Liver (tissue), 9 donors: ENCODE measurements around the gene FAAH. TPM values are rescaled to one million over a fixed set of nuclear protein-coding genes. Genes with fewer than 3 reads are reported as not detected.

Experiments
- DNase-seq: peaks from one replicate; pipeline ENCODE4 v3.0.0-alpha.2; 2017; ENCODE audit warnings: low spot score
- H3K27ac ChIP-seq, 2 donors: one replicate each; pipeline ENCODE4 v1.7.0; 2013; ENCODE audit warnings: inconsistent platforms in 2 of 2, low read length in 2 of 2, control low read depth in 1 of 2, low read depth in 1 of 2, mild to moderate bottlenecking in 1 of 2
- H3K27me3 ChIP-seq, 4 donors: one replicate each; pipeline versions ENCODE4 v1.6.1 to v1.7.0; 2013; ENCODE audit warnings: low read length in 3 of 4, inconsistent platforms in 1 of 4, mild to moderate bottlenecking in 1 of 4, moderate library complexity in 1 of 4; ENCODE audit not compliant: control insufficient read depth in 4 of 4, insufficient read depth in 4 of 4
- H3K36me3 ChIP-seq, 4 donors: one replicate each; pipeline versions ENCODE4 v1.6.1 to v1.7.0; 2013; ENCODE audit warnings: low read length in 3 of 4, mild to moderate bottlenecking in 3 of 4, low read depth in 1 of 4, moderate library complexity in 1 of 4; ENCODE audit not compliant: control insufficient read depth in 4 of 4, insufficient read depth in 3 of 4
- H3K4me1 ChIP-seq, 4 donors: one replicate each; pipeline versions ENCODE4 v1.6.1 to v1.7.0; 2013; ENCODE audit warnings: low read length in 3 of 4, mild to moderate bottlenecking in 3 of 4, moderate library complexity in 1 of 4; ENCODE audit not compliant: control insufficient read depth in 4 of 4, insufficient read depth in 4 of 4
- H3K4me3 ChIP-seq, 3 donors: one replicate each; pipeline versions ENCODE4 v1.6.1 to v1.7.0; 2013; ENCODE audit warnings: low read length in 3 of 3, control low read depth in 1 of 3, low read depth in 1 of 3, mild to moderate bottlenecking in 1 of 3
- H3K9ac ChIP-seq, 2 donors: one replicate each; pipeline ENCODE4 v1.7.0; 2013; ENCODE audit warnings: low read length in 2 of 2, mild to moderate bottlenecking in 2 of 2, moderate library complexity in 2 of 2, control low read depth in 1 of 2, low read depth in 1 of 2
- H3K9me3 ChIP-seq, 4 donors: one replicate each; pipeline versions ENCODE4 v1.6.1 to v1.7.0; 2013; ENCODE audit warnings: low read length in 3 of 4; ENCODE audit not compliant: control insufficient read depth in 4 of 4
- CTCF ChIP-seq: fragments of 150-350 bp; IDR thresholded peaks from 2 replicates; pipeline ENCODE4 v1.5.1; 2017; ENCODE audit warnings: improper control_type of control experiment, low read depth, low read length; ENCODE audit not compliant: missing input control
- FOXA1 ChIP-seq: IDR thresholded peaks from 2 replicates; pipeline ENCODE4 v1.6.1; 2016; ENCODE audit warnings: antibody characterized with exemption
- FOXA2 ChIP-seq: IDR thresholded peaks from 2 replicates; pipeline ENCODE4 v1.6.1; 2016; ENCODE audit warnings: antibody characterized with exemption
- GABPA ChIP-seq, 2 donors: IDR thresholded peaks in 1 of 2; conservative IDR thresholded peaks in 1 of 2; 2 replicates each; pipeline ENCODE4 v1.6.1; 2016; ENCODE audit warnings: antibody characterized with exemption in 2 of 2, mild to moderate bottlenecking in 1 of 2, moderate library complexity in 1 of 2
- HNF4G ChIP-seq: IDR thresholded peaks from 2 replicates; pipeline ENCODE4 v1.6.1; 2016; ENCODE audit warnings: antibody characterized with exemption
- NR2F2 ChIP-seq: IDR thresholded peaks from 2 replicates; pipeline ENCODE4 v1.6.1; 2016; ENCODE audit warnings: antibody characterized with exemption
- RAD21 ChIP-seq, 2 donors: IDR thresholded peaks; 2 replicates each; pipeline ENCODE4 v1.6.1; 2016; ENCODE audit warnings: antibody characterized with exemption in 2 of 2, mild to moderate bottlenecking in 2 of 2
- REST ChIP-seq: IDR thresholded peaks from 2 replicates; pipeline ENCODE4 v1.6.1; 2016; ENCODE audit warnings: antibody characterized with exemption, mild to moderate bottlenecking
- RXRA ChIP-seq, 2 donors: IDR thresholded peaks; 2 replicates each; pipeline ENCODE4 v1.6.1; 2017 to 2018; ENCODE audit warnings: antibody characterized with exemption in 2 of 2, mild to moderate bottlenecking in 1 of 2
- SP1 ChIP-seq: IDR thresholded peaks from 2 replicates; pipeline ENCODE4 v1.6.1; 2018; ENCODE audit warnings: antibody characterized with exemption, mild to moderate bottlenecking
- TAF1 ChIP-seq: conservative IDR thresholded peaks from 2 replicates; pipeline ENCODE4 v1.6.1; 2016; ENCODE audit warnings: antibody characterized with exemption, mild to moderate bottlenecking
- YY1 ChIP-seq: IDR thresholded peaks from 2 replicates; pipeline ENCODE4 v1.6.1; 2016; ENCODE audit warnings: antibody characterized with exemption, mild to moderate bottlenecking
- WGBS: extraction: QIAGEN DNeasy Blood & Tissue Kit; methylation state at CpG from one replicate; pipeline ENCODE4 v1.1.7; 2013; 5-methylcytosine and 5-hydroxymethylcytosine counted together
- polyA plus RNA-seq, 2 donors: library from polyadenylated mRNA; stranded (reverse) in 1 of 2; unstranded in 1 of 2; fragments of 200-250 nt in 1 of 2; fragments of >200 nt in 1 of 2; fragmentation: Nextera tagmentation in 1 of 2; extraction: Ambion mirVana in 1 of 2; gene quantifications; one replicate each; pipeline versions ENCODE4 v1.2.1 to v1.2.3, GENCODE V29; 2013 to 2015
- total RNA-seq, 2 donors: library from RNA; depleted of rRNA; stranded (reverse); fragments of >200 nt; gene quantifications; one replicate each; pipeline ENCODE4 v1.2.3, GENCODE V29; 2014
- TF ChIP-seq, protein P1 (sequence below): IDR thresholded peaks from 2 replicates; pipeline ENCODE4 v1.6.1; 2016; ENCODE audit warnings: antibody characterized with exemption
- TF ChIP-seq, protein P2 (sequence below): IDR thresholded peaks from 2 replicates; pipeline ENCODE4 v1.6.1; 2016; ENCODE audit warnings: antibody characterized with exemption
- TF ChIP-seq, protein P3 (sequence below): IDR thresholded peaks from 2 replicates; pipeline ENCODE4 v1.6.1; 2016; ENCODE audit warnings: antibody characterized with exemption
- donor health status: healthy.
- donor health status: healthy.
- donor health status: healthy.
- donor health status: healthy.
- donor health status: healthy.

The FAAH gene
- total and polyA plus RNA-seq, 4 donors: 4.3 to 41.5 (median 22.1) TPM

DNA sequence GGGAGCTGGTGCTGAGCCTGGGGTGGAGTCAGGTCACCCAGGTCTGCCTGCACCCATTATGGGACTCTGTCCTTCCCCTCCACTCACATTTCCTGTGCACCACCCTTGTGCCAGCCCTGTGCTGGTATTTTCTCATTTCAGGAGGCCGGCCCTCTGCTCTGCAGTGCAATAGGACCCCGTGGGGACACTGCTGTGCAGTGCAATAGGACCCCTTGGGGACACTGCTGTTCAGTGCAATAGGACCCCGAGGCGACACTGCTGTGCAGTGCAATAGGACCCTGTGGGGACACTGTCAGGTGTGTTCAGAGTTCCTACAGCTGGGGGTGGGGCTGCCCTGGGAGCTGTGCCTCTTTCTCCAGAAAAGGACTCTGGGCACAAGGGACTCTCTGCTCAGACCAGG lies 59.3 kb downstream of the FAAH start:
- Histone ChIP-seq H3K36me3 (no peaks in the 10 kb centered on the region), H3K9me3 (no peaks in the 10 kb centered on the region), H3K27me3 (peaks cover 0 to 2% (median 1%) of the 10 kb centered on the region in 4 donors), H3K4me1 (no peaks in the 10 kb centered on the region), H3K9ac (no peak overlapping the region), H3K4me3 (no peak overlapping the region), H3K27ac (no peak overlapping the region)
- TF ChIP-seq CTCF (no peak), HNF4G (no peak)
- TF ChIP-seq, protein P1, sequence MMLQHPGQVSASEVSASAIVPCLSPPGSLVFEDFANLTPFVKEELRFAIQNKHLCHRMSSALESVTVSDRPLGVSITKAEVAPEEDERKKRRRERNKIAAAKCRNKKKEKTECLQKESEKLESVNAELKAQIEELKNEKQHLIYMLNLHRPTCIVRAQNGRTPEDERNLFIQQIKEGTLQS: no peak
- no peak for DNase-seq
- 78% methylated on average over 4 of the region's 4 CpGs for WGBS

DNA sequence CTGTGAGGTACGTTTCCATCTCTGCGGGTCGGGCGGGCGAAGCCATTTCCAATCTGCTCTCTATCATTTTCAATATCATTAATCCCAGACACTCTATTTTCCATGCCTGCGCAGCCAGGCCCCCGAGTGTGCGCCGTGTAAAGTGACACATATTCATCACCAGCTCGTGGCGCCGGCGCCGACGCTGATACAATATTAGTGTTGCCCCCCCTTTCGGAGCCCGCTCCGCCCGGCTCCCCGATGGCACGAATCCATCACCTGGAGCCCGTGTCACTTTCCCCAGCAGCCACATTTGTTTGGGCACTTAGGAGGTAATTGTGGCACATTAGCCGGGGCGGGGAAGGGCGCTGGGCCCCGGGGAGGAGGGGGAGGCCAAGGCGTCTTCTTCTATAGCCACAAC lies 61.8 kb downstream of the FAAH start:
- no peak overlapping the region for H3K9ac ChIP-seq
- no peak for DNase-seq
- no peaks in the 10 kb centered on the region for H3K4me1 ChIP-seq
- no peaks in the 10 kb centered on the region for H3K36me3 ChIP-seq
- no peaks in the 10 kb centered on the region for H3K9me3 ChIP-seq
- TF ChIP-seq FOXA1 (no peak), NR2F2 (no peak), YY1 (no peak)
- TF ChIP-seq, protein P2, sequence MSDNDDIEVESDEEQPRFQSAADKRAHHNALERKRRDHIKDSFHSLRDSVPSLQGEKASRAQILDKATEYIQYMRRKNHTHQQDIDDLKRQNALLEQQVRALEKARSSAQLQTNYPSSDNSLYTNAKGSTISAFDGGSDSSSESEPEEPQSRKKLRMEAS: no peak
- TF ChIP-seq, protein P1: no peak
- no peaks in the 10 kb centered on the region for H3K27me3 ChIP-seq
- no peak overlapping the region for H3K27ac ChIP-seq
- 92% methylated on average over 27 of the region's 27 CpGs for WGBS
- H3K4me3 ChIP-seq: no peak overlapping the region

DNA sequence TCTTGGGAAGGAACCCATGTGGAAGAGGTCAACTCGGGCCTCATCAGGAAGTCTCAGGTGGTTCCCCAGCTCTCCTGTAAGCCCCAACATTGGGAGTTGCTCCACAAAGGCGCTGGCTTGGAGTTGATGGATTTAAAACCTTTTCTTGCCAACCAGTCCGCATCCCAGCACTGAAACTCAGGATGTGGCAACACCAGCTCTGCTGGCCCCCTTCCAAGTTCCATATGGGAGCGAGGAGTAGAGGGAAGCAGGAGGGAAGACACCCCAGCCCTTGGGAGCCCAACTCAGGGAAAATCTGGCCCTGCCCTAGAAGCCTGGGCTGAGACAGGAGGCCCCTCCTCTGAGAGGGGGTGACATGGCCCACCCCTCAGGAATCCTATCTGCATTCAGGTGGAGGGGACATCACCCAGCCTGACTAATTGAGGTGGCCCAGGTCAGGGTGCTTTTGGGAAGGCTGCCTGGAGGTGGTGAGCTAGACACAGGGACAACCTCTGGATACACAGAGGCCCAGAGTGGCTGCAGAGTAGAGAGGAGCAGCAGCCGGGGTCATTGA lies 62.4 kb downstream of the FAAH start:
- no peak overlapping the region for H3K4me3 ChIP-seq
- no peaks in the 10 kb centered on the region for H3K9me3 ChIP-seq
- H3K27me3 ChIP-seq: no peaks in the 10 kb centered on the region
- no peak overlapping the region for H3K27ac ChIP-seq
- H3K4me1 ChIP-seq: no peaks in the 10 kb centered on the region
- H3K36me3 ChIP-seq: no peaks in the 10 kb centered on the region
- 80% methylated on average over 5 of the region's 5 CpGs for WGBS
- DNase-seq: no peak
- no peak overlapping the region for H3K9ac ChIP-seq
- TF ChIP-seq FOXA2 (no peak), FOXA1 (no peak), RXRA (IDR thresholded peaks at IDR 0.05) (no peak), REST (no peak), NR2F2 (no peak), RAD21 (IDR thresholded peaks at IDR 0.05) (no peak), YY1 (no peak), GABPA (IDR thresholded peaks at IDR 0.05 in 1 of 2, conservative IDR thresholded peaks at IDR 0.05 in 1 of 2) (no peak), CTCF (no peak), SP1 (no peak), TAF1 (no peak)
- TF ChIP-seq, protein P3, sequence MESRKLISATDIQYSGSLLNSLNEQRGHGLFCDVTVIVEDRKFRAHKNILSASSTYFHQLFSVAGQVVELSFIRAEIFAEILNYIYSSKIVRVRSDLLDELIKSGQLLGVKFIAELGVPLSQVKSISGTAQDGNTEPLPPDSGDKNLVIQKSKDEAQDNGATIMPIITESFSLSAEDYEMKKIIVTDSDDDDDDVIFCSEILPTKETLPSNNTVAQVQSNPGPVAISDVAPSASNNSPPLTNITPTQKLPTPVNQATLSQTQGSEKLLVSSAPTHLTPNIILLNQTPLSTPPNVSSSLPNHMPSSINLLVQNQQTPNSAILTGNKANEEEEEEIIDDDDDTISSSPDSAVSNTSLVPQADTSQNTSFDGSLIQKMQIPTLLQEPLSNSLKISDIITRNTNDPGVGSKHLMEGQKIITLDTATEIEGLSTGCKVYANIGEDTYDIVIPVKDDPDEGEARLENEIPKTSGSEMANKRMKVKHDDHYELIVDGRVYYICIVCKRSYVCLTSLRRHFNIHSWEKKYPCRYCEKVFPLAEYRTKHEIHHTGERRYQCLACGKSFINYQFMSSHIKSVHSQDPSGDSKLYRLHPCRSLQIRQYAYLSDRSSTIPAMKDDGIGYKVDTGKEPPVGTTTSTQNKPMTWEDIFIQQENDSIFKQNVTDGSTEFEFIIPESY: no peak
